Measurements from ENCODE around the gene SPTBN2.

- TF ChIP-seq CTCF (IDR thresholded peaks at IDR 0.05; ENCODE audit: insufficient read depth, low read length, poor library complexity, severe bottlenecking) (no peak), EZH2phosphoT487 (conservative IDR thresholded peaks at IDR 0.05; ENCODE audit: low read length) (no peak)
Observed at GRCh38 chr11:66722745-66723651, 6.0 kb downstream of the SPTBN2 start.

Data from SU-DHL-6 (cell line).